Activated T-helper 1 cell treated with anti-CD3 and anti-CD28 coated beads, Interleukin-12 subunit alpha, Interleukin-12 subunit beta, Interleukin-2, Interleukin-4 antibody, amounts not matched to agents 30 ng/mL and 10 ng/mL and 1 ng/mL, durations not matched to agents 14 hours and 24 hours and 36 hours (primary cell): Measurements from ENCODE around the gene GPR156. TPM values are rescaled to one million over a fixed set of nuclear protein-coding genes. Genes with fewer than 3 reads are reported as not detected.

ENCODE experiments used
- total RNA-seq: library from RNA; stranded (reverse); gene quantifications from 2 replicates; pipeline ENCODE4 v1.2.3, GENCODE V29; 2022

Gene GPR156
- total RNA-seq, 1 donor from 2014 or later: 0.18 TPM

Other genes starting within 250 kb of the GPR156 start
- 34.1 and 34.7 TPM in 2 replicates for gene GSK3B, start 190.8 kb downstream of the GPR156 start, total RNA-seq
- gene LRRC58, start 64.1 kb upstream of the GPR156 start, total RNA-seq: 26.9 and 27.4 TPM in 2 replicates
- not detected in 2 replicates for gene FSTL1, start 165.8 kb upstream of the GPR156 start, total RNA-seq